HG03097 (cell line): ENCODE results near the gene AFDN.

ENCODE experiments used
- ATAC-seq: cut with Tn5 transposase; IDR thresholded peaks from one replicate; pipeline ENCODE4 v1.9.1; 2021; ENCODE audit not compliant: unreplicated experiment, low FRiP score

The AFDN gene

GRCh38 chr6:167907837-167908681, 81.3 kb downstream of the AFDN start:
- no peak for ATAC-seq

GRCh38 chr6:167910007-167910406, 83.3 kb downstream of the AFDN start:
- no peak for ATAC-seq

GRCh38 chr6:167910652-167911051, 83.9 kb downstream of the AFDN start:
- ATAC-seq = no peak

- no peak for ATAC-seq
These were observed 85.8 kb downstream of the AFDN start for GRCh38 chr6:167912494-167912893.

GRCh38 chr6:167913699-167914098, 87.0 kb downstream of the AFDN start:
- no peak for ATAC-seq

- ATAC-seq = no peak
These were observed 88.4 kb downstream of the AFDN start for GRCh38 chr6:167915139-167915538.

- ATAC-seq = no peak
These were observed 90.9 kb downstream of the AFDN start for GRCh38 chr6:167917551-167918154.

GRCh38 chr6:167918548-167919278, 92.0 kb downstream of the AFDN start:
- no peak for ATAC-seq

- no peak for ATAC-seq
These were observed 92.6 kb downstream of the AFDN start for GRCh38 chr6:167919349-167919748.

GRCh38 chr6:167920165-167920564, 93.5 kb downstream of the AFDN start:
- ATAC-seq = no peak

GRCh38 chr6:167921831-167922230, 95.1 kb downstream of the AFDN start:
- no peak for ATAC-seq

GRCh38 chr6:167925026-167925425, 98.3 kb downstream of the AFDN start:
- no peak for ATAC-seq

- ATAC-seq = no peak
These were observed 100.5 kb downstream of the AFDN start for GRCh38 chr6:167927246-167927645.

GRCh38 chr6:167928111-167928510, 101.4 kb downstream of the AFDN start:
- no peak for ATAC-seq

- no peak for ATAC-seq
These were observed 103.6 kb downstream of the AFDN start for GRCh38 chr6:167930295-167930694.

GRCh38 chr6:167932468-167933276, 106.0 kb downstream of the AFDN start:
- no peak for ATAC-seq

- ATAC-seq = no peak
These were observed 106.6 kb downstream of the AFDN start for GRCh38 chr6:167933290-167933689.

- ATAC-seq = no peak
These were observed 107.1 kb downstream of the AFDN start for GRCh38 chr6:167933847-167934246.

GRCh38 chr6:167934426-167934864, 107.7 kb downstream of the AFDN start:
- ATAC-seq = no peak

GRCh38 chr6:167936051-167936450, 109.3 kb downstream of the AFDN start:
- no peak for ATAC-seq

- no peak for ATAC-seq
These were observed 110.6 kb downstream of the AFDN start for GRCh38 chr6:167937301-167937700.
